Measurements from ENCODE around the gene CCDC88C.

CCDC88C gene

DNA sequence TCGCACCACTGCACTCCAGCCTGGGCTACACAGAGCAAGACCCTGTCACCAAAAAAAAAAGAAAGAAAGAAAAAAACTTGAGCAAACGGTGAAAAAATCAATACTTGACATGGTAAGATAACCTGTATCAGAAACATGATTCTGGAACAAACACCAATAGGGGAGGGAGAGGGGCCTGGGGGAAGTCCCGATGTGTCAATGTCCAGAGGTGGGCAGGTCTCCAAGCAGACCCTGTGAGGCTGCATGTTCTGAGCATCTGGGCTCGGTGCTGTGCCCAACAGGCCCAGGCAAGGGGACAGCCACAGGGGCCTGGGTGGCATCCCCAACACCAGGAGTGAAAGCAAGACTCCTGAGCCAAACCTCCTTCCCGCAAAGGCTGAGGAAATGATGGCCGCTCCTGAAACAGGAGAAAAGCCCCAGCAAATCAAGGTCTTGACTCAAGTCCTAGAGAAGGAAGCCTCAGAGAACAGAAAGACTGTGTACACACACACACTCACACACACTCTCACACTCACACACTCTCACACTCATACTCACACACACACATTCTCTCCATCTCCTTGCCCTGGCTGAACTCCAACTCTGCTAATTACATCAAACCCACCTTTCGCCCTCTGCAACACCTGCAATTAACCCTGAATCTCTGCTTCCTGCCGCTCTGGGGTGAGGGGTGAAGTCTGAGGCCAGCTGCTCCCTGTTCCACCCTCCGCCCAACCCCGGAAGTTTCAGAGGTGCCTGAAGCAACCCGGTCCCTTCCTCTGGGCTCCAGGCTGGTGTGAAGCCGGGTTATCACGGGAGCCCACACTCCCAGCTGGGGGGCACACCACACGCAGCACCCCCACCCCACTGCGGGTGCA, 20.4 kb downstream of the CCDC88C start:
- peak; percentile 36 to 38 for DNase-seq

DNA sequence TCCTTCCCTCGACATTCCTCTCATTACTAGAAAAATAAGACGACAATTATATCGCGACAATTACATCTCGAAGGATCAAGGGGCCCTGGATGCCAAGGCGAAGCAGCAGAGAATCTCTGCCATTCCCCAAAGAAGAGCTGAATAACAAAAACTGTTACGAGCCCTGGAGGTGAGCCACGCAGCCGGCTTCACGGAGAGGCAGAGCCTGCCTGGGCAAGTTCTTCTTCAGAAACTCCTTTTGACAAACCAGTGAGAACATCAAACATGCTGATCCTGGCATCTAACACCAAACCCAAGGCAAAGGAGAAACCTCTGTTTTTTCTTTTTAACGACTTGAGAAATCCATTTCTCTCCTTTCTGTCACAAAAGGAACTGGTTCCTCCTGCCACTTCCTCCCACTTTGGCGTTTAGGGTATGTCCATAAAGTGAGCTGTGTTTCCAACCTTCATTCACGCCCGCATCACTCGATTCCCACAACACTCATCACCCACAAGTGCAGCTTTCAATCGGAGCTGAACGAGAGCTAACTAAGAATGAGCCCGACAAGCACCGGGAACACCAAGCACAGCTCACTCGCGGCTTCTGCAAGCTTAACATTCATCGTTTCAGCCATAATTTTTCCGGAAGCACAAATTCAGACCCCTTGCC, 21.5 kb downstream of the CCDC88C start:
- no peak for DNase-seq

DNA sequence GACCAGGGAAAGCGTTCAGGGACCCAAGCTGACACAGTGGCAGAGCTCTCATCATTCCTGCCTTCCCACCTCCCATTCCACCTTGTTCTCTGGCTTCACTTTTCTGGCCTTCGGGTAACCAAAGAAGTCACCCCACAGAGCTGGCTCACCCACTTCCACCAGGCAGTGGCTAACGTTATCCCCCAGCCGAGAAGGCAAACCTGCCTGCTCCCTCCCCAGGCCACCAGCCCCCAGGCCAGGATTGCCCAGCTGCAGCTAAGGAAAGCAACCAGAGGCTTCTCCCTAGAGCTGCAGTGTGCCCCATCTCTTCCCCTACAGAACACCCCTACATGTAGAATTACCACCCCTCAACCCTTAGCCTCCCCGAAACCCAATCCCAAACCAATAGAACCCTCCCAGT, 22.2 kb downstream of the CCDC88C start:
- no peak for DNase-seq

DNA sequence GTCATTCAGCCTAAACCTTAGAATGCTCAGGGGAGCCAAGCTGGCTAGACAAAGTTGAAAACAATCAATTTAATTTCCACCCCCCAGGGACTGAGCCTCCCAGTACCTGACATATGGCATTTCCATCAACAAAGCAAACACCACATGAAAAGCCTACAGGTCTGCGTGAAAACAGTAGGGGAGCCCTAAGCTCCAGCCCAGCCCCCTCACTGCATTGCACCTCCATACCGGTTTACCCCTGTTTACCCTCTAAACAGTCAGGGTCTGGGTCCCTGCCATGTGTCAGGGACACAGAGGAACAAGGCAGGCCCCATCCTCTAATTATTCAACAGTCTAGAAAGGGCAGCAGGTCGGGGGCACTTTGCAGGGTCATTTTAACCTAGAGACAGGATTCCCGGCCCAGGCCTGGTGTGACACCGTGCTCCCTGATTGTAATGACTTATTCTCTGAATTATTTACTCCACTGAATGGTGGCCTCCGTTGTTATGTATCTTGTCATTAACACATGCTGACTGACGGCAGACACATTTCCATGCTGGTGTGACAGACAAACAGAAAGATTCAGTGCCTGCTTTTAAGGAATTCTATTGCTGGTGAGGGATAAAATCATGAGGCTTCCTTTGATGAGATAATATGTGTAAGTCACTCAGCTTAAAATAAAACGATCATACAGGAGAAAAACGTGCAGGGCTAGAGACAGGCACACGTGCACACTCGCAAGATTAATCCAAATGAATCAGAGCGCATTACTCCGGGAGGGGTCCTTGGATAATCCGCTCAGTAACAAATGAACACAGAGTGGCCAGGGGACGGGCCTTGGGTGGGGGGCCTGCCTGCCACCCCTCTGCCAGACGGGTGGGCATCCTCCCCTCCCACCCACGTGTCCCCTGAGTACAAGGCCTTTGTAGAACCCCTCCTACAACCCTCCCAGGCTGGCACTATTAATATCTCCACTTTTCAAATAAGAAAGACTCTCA, 23.2 kb downstream of the CCDC88C start:
- no peak for DNase-seq

DNA sequence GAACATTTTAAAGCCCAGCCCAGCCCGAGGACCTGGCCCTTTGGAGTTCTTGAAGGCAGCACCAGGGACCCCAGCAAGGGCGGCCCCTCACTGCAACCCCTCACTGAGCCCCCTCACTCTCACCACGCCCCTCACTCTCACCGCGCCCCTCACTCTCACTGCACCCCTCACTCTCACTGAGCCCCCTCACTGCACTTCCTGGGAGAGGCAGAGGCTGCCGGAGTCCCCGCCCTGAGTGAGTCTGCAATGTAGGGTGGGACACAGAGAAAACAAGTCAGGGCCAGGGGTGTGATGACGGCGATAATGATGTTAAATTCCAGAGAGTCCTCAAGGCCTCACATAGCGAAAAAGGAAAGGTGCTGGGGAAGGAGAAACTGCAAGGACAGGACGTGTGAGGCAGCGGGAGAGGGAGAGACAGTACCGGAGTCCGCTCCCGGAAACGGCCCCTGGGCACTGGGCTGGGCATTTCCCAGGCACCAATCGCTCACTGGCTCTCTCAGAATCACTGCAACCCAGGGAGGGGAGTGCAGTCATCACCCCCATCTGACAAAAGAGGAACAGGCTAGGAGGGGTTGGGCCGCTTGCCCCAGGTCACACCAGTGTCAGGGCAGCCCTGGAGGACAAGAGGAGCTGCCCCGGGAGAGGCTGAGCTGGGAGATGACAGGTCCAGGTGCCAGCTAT, 24.9 kb downstream of the CCDC88C start:
- DNase-seq, result no peak

DNA sequence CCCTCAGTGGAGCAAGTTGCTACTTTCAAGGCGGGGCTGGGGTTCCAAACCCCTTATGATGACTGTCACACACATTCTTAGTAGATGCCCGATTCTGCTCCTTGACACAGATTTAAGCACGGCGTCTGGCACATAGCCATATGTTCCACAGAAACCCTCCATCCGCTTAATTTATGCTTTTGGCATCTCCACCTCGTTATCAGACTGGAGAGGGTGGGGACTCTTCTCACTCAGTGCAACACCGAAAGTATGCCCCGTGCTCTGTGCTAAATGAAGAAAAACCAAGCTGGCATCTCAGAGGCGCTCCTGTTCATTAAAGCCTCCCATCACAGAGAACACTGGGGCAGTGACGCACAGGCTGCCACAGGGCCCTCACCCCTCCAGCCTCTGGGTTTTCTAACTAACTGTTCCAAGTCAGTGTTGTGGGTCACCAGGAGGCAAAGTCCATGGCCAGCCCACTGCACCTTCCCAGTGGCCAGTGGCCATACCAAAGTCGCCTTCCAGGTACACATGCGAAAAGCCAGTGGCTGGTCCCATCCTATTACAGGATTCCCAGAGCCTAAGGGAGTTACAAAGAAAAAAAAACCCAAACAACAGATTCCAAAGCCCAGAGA, 27.3 kb downstream of the CCDC88C start:
- DNase-seq, result no peak

DNA sequence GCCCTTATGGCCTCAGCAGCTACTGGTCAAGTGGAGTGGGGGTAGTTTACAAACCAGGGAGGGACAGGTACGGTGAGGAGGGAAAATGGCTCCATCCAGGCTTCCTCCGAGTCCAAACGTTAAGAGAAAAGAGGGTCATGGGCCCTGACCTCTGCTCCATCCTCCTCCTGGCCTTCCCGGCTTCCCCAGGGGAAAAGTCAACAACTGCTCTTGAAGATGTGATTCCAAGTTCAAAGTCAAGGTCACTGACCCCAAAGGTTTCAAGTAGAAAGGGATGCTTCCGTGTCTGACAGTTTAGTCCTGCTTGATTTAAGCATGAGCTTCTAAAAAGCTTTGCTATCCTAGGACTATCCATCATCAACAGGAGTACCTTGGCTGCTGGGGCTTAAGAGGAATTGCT, 28.5 kb downstream of the CCDC88C start:
- no peak for DNase-seq

DNA sequence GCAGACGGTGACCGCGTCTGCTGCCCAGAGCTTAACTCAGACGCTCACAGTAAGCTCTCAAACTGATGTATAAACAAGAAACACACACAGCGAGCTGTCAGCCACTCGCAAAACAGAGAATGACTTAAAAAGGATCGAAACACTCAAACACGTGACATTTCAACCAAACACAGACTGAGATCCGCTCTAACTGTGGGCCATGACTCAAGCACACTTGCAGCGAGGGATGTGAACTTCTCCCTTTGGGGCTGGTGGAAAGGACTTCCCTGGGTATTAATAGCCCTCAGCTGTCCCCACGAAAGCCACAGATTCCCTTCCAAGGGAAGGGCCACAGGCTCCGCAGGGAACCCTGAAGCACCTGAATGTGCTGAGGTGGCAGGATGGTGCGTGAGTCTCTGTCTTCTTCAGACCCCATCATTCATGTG, 29.1 kb downstream of the CCDC88C start:
- DNase-seq, result peak in 1 of 2 experiments; percentile 21

DNA sequence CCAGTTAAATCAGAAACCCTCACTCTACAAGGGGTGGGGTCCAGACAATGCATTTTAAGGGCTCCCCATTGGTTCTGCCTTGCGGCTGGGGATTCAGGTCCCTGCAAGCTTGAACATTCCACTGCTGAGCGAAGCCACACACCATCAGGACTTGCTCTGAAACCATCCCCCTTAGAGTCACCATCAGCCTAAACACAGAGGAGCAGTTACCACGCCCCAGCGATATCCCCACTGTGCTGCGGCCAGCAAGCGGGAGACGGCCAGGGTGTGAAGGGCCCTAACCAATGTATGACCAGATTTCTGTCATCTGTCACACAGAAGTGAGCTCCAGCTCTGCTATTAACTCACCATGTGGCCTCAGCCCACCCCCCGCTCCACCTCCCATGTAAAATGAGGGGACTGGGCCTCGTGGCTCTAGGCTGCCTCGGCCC, 29.7 kb downstream of the CCDC88C start:
- no peak for DNase-seq

DNA sequence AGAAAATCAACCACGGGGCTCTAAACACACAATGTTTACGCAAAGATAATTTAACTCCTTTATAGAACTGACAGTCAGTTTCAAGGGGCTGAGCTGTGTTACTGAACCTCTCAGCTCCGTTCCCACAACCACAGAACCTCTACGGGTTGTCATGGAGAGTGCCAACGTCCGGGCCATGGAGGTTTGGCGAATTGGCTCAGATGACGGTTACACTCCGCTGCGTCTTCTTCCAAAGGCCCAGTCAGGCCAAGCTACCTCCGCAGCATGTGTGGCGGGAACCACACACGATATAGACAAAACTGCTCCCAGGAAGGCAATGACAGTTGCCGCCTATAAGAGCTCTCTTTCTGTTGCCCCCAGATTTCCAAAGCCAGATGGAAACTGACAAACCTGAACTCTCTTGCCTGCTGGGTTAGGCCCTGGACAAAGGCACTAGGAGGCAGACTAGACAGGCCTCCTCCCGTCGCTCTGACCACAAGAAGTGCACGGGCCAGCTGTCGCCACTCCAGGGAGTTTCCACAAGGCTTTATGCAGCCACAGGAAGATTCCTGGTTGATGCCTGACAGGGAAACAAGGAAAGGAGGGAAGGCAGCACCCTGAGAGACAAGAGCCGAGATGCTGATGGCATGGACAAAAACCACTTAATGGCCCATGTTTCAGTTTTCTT, 30.3 kb downstream of the CCDC88C start:
- DNase-seq, result no peak

DNA sequence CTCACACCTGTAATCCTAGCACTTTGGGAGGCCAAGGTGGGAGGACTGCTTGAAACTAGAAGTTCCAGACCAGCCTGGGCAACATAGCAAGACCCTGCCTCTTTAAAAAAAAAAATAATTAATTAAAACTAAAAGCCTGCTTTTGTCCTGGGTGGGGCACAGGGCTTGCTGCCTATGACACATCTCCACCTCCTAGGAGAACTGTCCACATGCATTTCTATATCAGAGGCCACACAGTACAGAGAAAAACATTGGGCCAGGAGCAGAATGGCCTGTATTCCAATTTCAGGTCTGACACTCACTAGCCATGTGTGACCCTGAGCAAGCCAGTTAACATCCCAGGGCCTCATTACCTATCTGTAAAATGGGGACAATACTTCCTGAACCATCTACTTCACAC, 31.9 kb downstream of the CCDC88C start:
- DNase-seq, result no peak

DNA sequence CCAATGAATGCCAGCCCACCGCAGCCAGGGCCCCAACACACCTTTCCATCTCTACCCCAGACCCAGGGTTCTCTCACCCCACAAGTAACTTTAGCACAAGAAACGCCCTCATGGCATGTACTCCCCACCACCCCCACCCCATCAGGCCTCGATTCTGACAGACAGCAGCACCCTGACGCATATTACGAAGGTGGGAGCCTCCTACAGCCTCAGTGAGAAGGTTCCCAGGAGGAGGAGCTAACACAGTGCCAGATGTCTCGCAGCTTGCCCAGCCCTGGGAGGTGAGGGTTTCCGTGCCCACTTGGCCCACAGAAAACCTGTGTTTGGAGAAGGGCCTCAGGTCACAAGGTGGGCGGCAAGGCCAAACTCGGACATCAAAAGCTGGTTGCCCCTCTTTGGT, 32.4 kb downstream of the CCDC88C start:
- DNase-seq, result no peak

DNA sequence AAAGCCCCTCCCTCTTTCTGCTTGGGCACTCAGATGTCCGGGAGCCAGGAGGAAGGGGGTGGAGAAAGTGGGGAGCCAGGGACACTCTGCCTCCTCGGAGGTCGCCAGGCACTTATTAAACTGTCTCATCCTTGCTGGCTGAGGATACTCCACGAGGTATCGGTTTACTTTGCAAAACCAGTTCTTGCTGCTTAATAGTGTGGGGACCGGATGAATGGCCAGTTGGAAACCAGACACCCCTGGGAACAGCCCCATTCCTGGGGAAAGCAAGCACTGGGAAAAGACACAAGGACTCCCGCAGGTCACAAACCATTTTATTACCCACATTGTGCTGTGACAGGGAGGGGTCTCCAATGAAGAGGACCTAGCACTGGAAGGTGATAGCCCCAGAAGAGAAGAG, 34.2 kb downstream of the CCDC88C start:
- DNase-seq, result no peak

DNA sequence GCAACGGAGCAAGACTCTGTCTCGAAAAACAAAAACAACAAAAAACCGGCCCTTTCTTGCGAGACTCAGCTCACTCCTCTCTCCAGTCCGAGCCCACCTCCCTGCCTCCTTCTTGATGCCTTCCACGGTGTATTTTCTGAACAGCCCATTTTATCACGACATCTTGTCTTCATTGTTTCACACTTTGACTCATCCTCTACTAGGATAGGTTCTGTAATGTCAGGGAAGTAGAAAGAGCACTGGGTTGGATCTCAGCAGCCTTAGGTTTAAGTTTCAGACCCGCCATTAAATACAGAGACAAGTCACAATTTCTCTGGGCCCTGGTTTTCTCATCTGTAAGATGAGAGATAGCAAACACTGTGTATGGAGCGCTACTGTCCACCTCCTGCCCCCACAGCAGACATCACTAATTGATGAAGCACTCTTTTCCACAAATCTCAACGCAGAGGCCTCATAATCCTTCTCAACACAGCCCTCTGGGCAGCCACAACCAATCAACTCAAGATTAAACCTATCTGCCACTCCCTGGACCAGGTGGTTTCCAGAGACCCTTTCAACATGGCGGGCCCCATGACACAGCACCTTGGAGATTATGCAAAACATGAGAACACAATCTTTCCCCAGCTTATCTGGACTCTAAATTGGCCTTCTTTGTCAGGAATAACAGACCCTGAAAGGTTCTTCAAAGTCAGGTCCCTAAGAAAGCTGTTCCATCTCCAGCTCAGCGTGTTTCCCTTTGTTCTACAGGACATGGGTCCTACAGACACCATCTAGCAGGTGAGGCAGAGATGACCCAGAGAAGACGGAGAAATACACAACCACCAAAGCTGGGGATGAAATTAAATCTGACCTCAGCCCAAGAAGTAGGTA, 35.6 kb downstream of the CCDC88C start:
- no peak for DNase-seq

DNA sequence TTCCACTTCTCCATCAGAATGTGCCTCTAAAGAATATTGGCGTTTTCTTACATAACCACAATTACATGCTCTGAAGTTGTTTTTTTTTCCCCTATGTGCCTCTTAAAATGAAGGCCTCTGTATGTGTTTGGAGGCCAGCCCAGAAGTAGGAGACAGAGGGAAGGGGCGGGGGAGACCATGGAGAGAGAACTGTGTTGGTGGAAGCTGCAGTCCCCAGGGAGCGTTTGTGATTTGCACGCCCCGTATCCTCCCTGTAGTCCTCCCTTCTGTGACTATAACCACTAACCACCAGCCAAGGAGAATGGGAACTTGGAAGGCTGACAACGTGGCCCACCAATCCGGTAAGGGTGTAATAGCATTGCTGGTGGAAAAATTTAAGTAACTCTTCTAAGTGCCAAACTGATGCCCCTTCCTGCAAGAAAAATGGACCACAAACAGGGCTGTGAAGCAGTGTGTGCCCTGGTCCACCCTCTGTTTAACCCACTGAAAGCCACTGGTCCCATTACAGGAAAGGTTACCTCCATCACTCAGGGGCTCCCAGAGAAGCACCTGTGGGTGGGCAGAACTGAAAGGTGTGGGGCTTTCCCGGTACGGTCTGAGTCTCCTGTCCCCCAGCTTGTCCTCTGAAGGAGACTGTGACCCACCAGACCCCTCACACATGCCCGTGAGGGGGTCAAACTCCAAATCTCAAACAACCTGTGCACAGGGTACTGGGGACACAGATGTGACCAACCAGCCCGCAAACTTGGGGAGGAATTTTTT, 36.8 kb downstream of the CCDC88C start:
- DNase-seq, result no peak

DNA sequence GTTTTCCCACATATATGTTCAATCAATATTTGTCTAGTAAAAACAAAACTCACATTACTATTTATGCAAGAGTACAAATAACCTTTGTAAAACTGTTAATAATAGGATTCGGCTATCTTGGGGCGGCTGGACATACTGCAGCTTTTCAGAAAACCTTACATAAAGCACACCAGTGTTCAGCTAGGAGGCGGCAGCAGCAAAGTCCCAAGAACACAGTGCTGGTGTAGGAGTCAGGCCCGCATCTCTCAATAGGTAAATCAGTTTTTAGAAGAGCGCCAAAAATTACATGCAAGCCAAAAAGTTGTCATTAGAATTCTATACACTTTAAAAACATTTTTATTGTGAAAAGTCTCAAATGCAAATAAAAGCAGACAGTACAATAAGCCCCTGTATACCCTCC, 37.5 kb downstream of the CCDC88C start:
- no peak for DNase-seq

DNA sequence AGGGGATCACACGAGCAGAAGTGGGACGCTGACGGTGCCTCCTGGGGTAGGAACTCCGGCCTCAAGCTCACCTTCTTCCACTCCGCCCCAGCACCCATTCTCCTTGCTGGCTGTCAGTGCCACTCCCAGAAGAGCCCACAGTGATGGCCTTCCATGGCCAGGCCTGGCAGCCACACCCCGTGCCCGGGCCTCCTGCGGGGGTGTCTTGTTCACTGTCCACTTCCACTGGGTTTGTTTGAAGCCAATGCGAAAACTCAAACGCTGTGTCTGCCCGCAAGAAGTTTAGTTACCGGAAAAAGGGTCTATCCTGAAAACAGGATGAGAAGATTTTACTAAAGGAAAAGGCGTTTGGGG, 38.1 kb downstream of the CCDC88C start:
- no peak for DNase-seq

DNA sequence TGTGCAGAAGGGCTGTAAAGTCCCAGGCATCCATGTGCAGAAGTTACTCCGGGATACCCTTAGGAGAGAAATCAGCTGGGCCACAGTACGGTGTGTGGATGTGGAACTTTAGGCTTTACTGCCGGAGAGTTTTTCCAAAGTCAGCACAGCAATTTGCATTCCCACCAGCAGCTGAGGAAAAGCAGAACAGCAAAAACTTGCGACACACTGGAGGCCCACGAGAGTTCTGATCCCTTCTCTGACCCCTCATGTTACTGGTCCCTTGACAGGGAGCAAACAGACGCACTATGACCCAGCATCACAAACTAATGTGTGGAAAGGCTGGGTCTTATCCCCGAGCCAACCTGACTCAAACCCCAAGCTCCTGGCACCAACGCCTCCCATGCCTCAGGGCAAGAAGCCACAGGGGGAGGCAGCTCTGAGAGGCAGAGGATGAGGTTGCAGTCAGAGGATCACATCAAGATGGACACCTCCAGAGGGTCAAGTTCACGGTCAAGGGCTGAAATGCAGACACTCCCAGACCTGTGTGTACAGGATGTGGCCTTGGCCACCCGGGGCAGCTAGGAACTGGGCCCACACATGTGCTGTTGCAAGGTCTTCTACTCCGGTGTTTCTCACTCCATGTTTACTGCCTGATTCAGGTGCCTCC, 38.6 kb downstream of the CCDC88C start:
- no peak for DNase-seq

Data from AML-193 (cell line).